Calu3 (cell line): ENCODE data around the gene MSMP. TPM values are rescaled to one million over a fixed set of nuclear protein-coding genes. Genes with fewer than 3 reads are reported as not detected.

Experiments
- BruUV-seq: library from RNA; stranded (reverse); fragments of 400-500 nt; replicated peaks from 2 replicates; lab custom pipeline; 2021; lab: Mats Ljungman, UMichigan
- CTCF ChIA-PET: fragments of 300-600 bp; sonication (Branson Sonifier 250); formaldehyde crosslinking; loops from one replicate; lab custom pipeline; 2022; ENCODE audit warnings: antibody characterized with exemption; lab: Charles Lee
- DNase-seq: peaks from one replicate; pipeline ENCODE4 v3.0.0; 2022
- H3K27ac Mint-ChIP-seq: one replicate; pipeline ENCODE4 v1.8.0; 2022; ENCODE audit warnings: mixed read lengths; ENCODE audit not compliant: unreplicated experiment
- H3K27me3 Mint-ChIP-seq: one replicate; pipeline ENCODE4 v1.8.0; 2022; ENCODE audit warnings: mixed read lengths; ENCODE audit not compliant: unreplicated experiment
- H3K36me3 Mint-ChIP-seq: one replicate; pipeline ENCODE4 v1.8.0; 2022; ENCODE audit warnings: mild to moderate bottlenecking, moderate library complexity, mixed read lengths; ENCODE audit not compliant: insufficient read depth, unreplicated experiment
- H3K4me1 Mint-ChIP-seq: one replicate; pipeline ENCODE4 v1.8.0; 2022; ENCODE audit warnings: mild to moderate bottlenecking, low read depth, mixed read lengths; ENCODE audit not compliant: unreplicated experiment
- H3K4me3 Mint-ChIP-seq: one replicate; pipeline ENCODE4 v1.8.0; 2022; ENCODE audit warnings: mild to moderate bottlenecking, low read depth, moderate library complexity, mixed read lengths; ENCODE audit not compliant: unreplicated experiment
- H3K9me3 Mint-ChIP-seq: one replicate; pipeline ENCODE4 v1.8.0; 2022; ENCODE audit warnings: low read depth, mixed read lengths; ENCODE audit not compliant: unreplicated experiment
- CTCF ChIP-seq: fragments of 200-600 bp; IDR thresholded peaks from one replicate; pipeline ENCODE4 v1.8.0; 2022; ENCODE audit warnings: antibody characterized with exemption; ENCODE audit not compliant: unreplicated experiment
- intact Hi-C: fragments of 100-400 bp; cut with micrococcal nuclease; formaldehyde crosslinking; loops from one replicate; pipeline ENCODE4 v1.10.0; 2022; ENCODE audit not compliant: unreplicated experiment
- total RNA-seq: library from RNA; stranded (reverse); gene quantifications from 2 replicates; pipeline ENCODE4 v1.2.3, GENCODE V29; 2022

MSMP gene
- total RNA-seq, 1 experiment from 2014 or later, result not detected

GRCh38 chr9:35734096-35734495 is 20.0 kb downstream of the MSMP start:
- CTCF ChIA-PET, result interaction anchor here (0.6 kb wide), 1 partner anchor 580 kb away, joined by 3 read pairs; no protein-coding TSS in a partner anchor
- Mint-ChIP-seq H3K27ac (no peak overlapping the region), H3K9me3 (no peaks in the 10 kb centered on the region), H3K36me3 (peaks cover 49% of the 10 kb centered on the region), H3K4me3 (no peak overlapping the region), H3K27me3 (no peaks in the 10 kb centered on the region), H3K4me1 (no peaks in the 10 kb centered on the region)
- no peak for TF ChIP-seq CTCF
- intact Hi-C loops, result loop anchor here (10.0 kb wide), 2 partner anchors 69 to 81 kb away; partner anchors contain the start of genes ARHGEF39, HINT2 and SPAG8
- no TSS peak for BruUV-seq
- DNase-seq, result no peak

GRCh38 chr9:35732800-35733541 is 21.1 kb downstream of the MSMP start:
- TF ChIP-seq CTCF, result no peak
- intact Hi-C loops, result loop anchor here (10.0 kb wide), 2 partner anchors 68 to 82 kb away; partner anchors contain the start of genes ARHGEF39, HINT2 and SPAG8
- Mint-ChIP-seq H3K27ac (no peak overlapping the region), H3K27me3 (no peaks in the 10 kb centered on the region), H3K4me3 (no peak overlapping the region), H3K9me3 (no peaks in the 10 kb centered on the region), H3K36me3 (peaks cover 40% of the 10 kb centered on the region), H3K4me1 (no peaks in the 10 kb centered on the region)
- CTCF ChIA-PET, result interaction anchor here (0.6 to 1.9 kb wide), 8 partner anchors 16 to 1087 kb away, joined by 3 to 9 read pairs (median 4); partner anchors contain the start of genes ARHGEF39, CCDC107, GALT and GBA2
- TSS peak; percentile 77 for BruUV-seq
- peak; percentile 54 for DNase-seq

GRCh38 chr9:35732185-35732799 is 21.8 kb downstream of the MSMP start, which contains the start of the genes CREB3 and TLN1:
CREB3 (plus strand) TSS chr9:35732666; CDS start chr9:35732773, 107 bp downstream.
TLN1 (minus strand) TSS chr9:35732195; CDS start chr9:35725694, 6,501 bp downstream.
- BruUV-seq, result no TSS peak
- no peak within 1 kb of the TSS for H3K27ac Mint-ChIP-seq
- DNase-seq, result peak; percentile 94
- H3K9me3 Mint-ChIP-seq, result no peaks in the 10 kb centered on the region
- H3K27me3 Mint-ChIP-seq, result no peaks in the 10 kb centered on the region
- CTCF ChIA-PET, result interaction anchor here (0.6 to 1.9 kb wide), 11 partner anchors 15 to 171 kb away, joined by 3 to 9 read pairs (median 4); partner anchors contain the start of genes ARHGEF39, CCDC107, GBA2 and RGP1
- no peaks in the 10 kb centered on the region for H3K4me1 Mint-ChIP-seq
- TF ChIP-seq CTCF, result no peak
- no peak within 1 kb of the TSS for H3K4me3 Mint-ChIP-seq
- intact Hi-C loops, result loop anchor here (10.0 kb wide), 2 partner anchors 67 to 83 kb away; partner anchors contain the start of genes ARHGEF39, HINT2 and SPAG8
- peaks cover 40% of the 10 kb centered on the region for H3K36me3 Mint-ChIP-seq
